SK-N-MC (cell line): Measurements from ENCODE around the gene EFS.

Source experiments
- EZH2 ChIP-seq: fragments of 200-600 bp; sonication (generic); IDR thresholded peaks from one replicate; pipeline ENCODE4 v1.6.1; 2017; ENCODE audit warnings: antibody characterized with exemption
- POLR2AphosphoS5 ChIP-seq: IDR thresholded peaks from 2 replicates; pipeline ENCODE4 v1.6.1; 2012; ENCODE audit warnings: mild to moderate bottlenecking, low read depth, low read length, borderline replicate concordance

DNA sequence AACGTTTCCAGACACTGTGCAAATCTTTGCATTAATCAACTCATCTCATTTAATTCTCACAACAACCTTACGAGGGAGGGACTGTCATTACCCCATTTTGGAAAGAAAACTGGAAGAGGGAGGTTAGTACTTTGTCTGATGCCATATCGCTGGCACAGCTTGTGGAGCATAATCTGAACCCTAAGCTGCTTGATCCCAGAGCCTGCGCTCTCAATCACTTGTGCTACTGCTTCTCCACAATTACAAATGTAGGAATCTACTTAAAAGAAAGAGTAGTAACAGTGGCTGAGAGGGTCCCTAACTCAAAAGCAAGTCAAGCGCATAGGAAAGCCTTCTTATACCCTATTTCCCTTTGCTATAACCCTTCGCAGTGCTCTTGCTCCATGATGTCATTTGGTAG, 3.2 kb downstream of the EFS start:
- TF ChIP-seq EZH2: no peak
- no peak for TF ChIP-seq POLR2AphosphoS5
